IPS DF 6.9 (cell line): ENCODE data around the gene MTERF2.
"Not testable (repeated sequence)": the region's sequence is repeated elsewhere in the genome, so short reads cannot be mapped to it uniquely, and the experiment has no call there.

ENCODE experiments used
- DNase-seq: peaks from one replicate; pipeline ENCODE4 v3.0.0-alpha.2; 2013; ENCODE audit warnings: low read depth, low spot score
- H3K27ac ChIP-seq: one replicate; pipeline ENCODE4 v1.5.1; 2013; ENCODE audit warnings: low read length, control low read depth
- H3K27me3 ChIP-seq: 2 replicates; pipeline ENCODE4 v1.6.1; 2013; ENCODE audit warnings: mild to moderate bottlenecking, low read length; ENCODE audit not compliant: control insufficient read depth, insufficient read depth
- H3K36me3 ChIP-seq: 2 replicates; pipeline ENCODE4 v1.6.1; 2013; ENCODE audit warnings: low read length; ENCODE audit not compliant: control insufficient read depth, insufficient read depth
- H3K4me1 ChIP-seq: 2 replicates; pipeline ENCODE4 v1.6.1; 2013; ENCODE audit warnings: low read length; ENCODE audit not compliant: control insufficient read depth, insufficient read depth
- H3K4me3 ChIP-seq: 2 replicates; pipeline ENCODE4 v1.5.1; 2013; ENCODE audit warnings: mild to moderate bottlenecking, low read length
- H3K9me3 ChIP-seq: 2 replicates; pipeline ENCODE4 v1.6.1; 2013; ENCODE audit warnings: low read length, inconsistent platforms; ENCODE audit not compliant: control insufficient read depth, insufficient read depth
- WGBS: extraction: QIAGEN DNeasy Blood & Tissue Kit; methylation state at CpG from one replicate; pipeline ENCODE4 v1.1.7; 2013; ENCODE audit warnings: mixed read lengths, missing lambda C conversion rate; ENCODE audit not compliant: insufficient read length, insufficient coverage; 5-methylcytosine and 5-hydroxymethylcytosine counted together

Gene MTERF2, protein sequence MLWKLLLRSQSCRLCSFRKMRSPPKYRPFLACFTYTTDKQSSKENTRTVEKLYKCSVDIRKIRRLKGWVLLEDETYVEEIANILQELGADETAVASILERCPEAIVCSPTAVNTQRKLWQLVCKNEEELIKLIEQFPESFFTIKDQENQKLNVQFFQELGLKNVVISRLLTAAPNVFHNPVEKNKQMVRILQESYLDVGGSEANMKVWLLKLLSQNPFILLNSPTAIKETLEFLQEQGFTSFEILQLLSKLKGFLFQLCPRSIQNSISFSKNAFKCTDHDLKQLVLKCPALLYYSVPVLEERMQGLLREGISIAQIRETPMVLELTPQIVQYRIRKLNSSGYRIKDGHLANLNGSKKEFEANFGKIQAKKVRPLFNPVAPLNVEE

DNA sequence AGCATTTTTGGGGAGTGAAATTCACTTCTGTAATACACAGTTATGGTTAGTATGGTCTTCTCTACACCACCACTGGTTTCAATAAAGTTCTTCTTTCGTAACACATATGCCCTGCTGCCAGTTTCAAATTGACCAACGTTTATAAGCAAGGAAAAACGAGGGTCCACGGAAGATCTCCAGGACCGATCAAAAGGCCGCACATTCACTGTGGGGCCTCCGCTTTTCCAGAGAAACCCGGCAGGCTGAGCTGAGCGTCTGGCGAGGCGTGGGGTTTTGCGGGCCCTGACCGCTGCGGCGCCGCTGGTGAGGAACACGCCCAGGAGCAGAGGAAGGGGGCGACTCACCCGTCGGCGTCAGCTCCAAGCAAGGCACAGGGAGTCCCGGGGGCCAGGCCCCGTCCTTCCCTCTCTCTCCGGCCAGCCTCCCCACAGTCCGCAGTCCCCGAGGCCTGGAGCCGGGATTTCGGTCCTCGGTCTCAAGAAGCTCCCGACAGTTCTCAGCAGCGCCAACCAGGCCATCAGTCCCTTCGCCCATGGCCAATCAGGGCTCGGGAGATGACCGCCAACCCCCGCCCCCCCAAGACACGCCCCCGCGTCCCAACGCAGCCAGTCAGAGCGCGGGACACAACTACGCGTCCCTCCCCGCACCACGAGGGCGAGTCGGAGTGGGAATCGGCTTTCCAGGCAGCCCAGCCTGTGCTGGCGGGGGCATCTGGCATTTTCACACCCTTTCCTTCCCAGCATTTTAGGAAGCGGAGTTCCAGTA, at the start of gene MTERF2:
Gene MTERF2, minus strand, starts transcription at position 522 of the 765 bp plus-strand sequence. CDS start 8,432 bp downstream, outside the sequence.
- no peaks in the 10 kb centered on the region for H3K27me3 ChIP-seq
- no peaks in the 10 kb centered on the region for H3K36me3 ChIP-seq
- no CpG with 5 or more reads among the region's 50 CpGs for WGBS
- no peak within 1 kb of the TSS for H3K27ac ChIP-seq
- peaks cover 3% of the 10 kb centered on the region; the same call in 1 of the 2 replicates for H3K4me1 ChIP-seq
- H3K9me3 ChIP-seq = no peaks in the 10 kb centered on the region
- DNase-seq = peak; percentile 72
- peak within 1 kb of the TSS; percentile 75 for H3K4me3 ChIP-seq

DNA sequence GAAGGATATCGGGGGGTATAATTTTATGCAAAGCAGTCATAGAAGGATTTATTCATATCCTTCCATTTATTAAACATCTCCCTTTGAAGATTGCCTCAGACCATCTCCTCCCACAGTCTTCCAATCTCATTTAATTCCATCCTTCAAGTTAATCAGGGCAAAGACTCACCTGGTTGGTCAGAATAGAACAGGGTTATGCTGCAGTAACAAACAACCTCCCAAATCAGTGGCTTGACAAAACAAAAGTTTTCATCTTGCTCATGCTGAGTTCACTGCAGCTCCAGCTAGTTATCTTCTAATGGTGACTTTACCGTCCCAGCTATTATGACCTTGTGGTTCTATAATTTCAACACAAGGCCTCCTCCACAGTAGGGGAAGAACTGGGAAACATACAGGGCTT, 48.8 kb upstream of the MTERF2 start:
- H3K36me3 ChIP-seq = no peaks in the 10 kb centered on the region
- no CpG with 5 or more reads among the region's 2 CpGs for WGBS
- H3K4me1 ChIP-seq = no peaks in the 10 kb centered on the region
- no peak overlapping the region for H3K27ac ChIP-seq
- H3K27me3 ChIP-seq = no peaks in the 10 kb centered on the region
- no peaks in the 10 kb centered on the region for H3K9me3 ChIP-seq
- no peak overlapping the region for H3K4me3 ChIP-seq
- DNase-seq = no peak

DNA sequence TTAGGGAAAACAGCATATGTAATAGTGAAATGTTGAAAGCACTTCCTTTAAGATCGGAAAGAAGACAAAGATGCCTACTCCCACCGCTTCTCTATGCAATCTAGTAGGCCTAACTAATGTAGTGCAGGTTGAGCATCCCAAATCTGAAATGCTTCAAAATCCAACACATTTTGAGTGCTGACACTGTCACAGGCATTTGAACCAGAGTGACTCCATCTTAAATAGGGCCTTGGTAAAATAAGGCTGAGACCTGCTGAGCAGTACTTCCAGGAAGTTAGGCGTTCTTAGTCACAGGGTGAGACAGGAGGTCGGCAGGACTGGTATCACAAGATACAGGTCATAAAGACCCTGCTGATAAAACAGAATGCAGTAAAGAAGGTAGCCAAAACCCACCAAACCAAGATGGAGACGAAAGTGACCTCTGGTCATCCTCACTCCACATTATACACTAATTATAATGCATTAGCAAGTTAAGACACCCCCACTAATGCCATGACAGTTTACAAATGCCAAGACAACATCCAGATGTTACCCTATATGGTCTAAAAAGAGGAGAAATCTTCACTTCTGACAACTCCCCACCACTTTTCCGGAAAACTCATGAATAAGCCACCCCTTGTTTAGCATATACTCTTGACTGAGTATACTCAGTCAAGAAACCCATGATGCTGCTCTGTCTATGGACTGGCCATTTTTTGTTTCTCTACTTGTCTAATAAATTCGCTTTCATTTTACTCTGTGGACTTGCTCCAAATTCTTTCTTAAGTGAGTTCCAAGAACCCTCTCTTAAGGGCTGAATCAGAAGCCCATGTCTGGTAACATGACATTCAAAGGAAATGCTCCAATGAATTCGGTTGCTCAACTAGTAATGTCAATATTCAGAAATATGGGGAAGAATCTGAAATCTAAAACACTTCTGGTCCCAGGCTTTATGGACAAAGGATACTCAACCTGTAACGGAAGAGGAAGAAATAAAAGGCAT, 47.1 kb upstream of the MTERF2 start:
- Histone ChIP-seq H3K4me1 (no peaks in the 10 kb centered on the region), H3K27me3 (no peaks in the 10 kb centered on the region), H3K36me3 (no peaks in the 10 kb centered on the region), H3K27ac (no peak overlapping the region), H3K4me3 (no peak overlapping the region), H3K9me3 (no peaks in the 10 kb centered on the region)
- DNase-seq = no peak
- WGBS = no CpG with 5 or more reads among the region's 9 CpGs

DNA sequence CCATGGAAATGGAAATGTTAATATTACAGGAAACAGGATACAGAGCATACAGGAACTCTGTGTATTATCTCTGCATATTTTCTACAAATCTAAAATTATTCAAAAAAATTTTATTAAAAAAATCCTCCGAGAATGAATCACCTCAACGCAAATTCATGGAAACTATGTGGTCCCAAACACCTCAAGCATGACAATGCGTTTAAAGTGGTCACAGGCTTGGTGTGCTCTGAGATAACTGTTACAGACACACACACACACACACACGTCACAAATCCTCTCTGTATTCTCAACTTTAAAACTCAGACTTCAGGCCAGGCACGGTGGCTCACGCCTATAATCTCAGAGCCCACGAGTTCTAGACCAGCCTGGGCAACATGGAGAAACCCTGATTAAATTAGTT, 45.3 kb upstream of the MTERF2 start:
- H3K4me1 ChIP-seq = no peaks in the 10 kb centered on the region
- no peaks in the 10 kb centered on the region for H3K36me3 ChIP-seq
- H3K27me3 ChIP-seq = no peaks in the 10 kb centered on the region
- no CpG with 5 or more reads among the region's 7 CpGs for WGBS
- DNase-seq = no peak
- no peaks in the 10 kb centered on the region for H3K9me3 ChIP-seq
- no peak overlapping the region for H3K4me3 ChIP-seq
- H3K27ac ChIP-seq = no peak overlapping the region

DNA sequence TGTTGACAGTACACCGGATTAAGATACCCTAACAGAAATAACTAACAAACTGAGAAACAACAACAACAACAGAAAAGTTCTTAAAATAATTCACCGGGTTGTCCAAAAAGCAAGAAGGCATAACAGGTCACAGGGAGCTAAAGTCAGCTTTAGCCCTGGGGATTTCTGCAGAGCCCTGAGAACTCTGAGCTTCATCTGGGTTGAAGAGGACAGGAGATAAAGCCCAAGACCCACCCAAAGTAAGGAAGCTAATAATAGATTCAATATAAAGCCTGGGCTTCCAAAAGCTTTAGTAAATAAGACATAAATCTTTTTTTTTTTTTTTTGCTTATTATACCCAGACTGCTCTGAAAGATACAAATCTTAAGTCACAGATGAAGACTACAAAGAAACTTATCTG, 44.1 kb upstream of the MTERF2 start:
- Histone ChIP-seq H3K9me3 (no peaks in the 10 kb centered on the region), H3K36me3 (no peaks in the 10 kb centered on the region), H3K4me3 (no peak overlapping the region), H3K4me1 (no peaks in the 10 kb centered on the region), H3K27ac (no peak overlapping the region), H3K27me3 (no peaks in the 10 kb centered on the region)
- no peak for DNase-seq
- WGBS = no CpG with 5 or more reads among the region's 2 CpGs

DNA sequence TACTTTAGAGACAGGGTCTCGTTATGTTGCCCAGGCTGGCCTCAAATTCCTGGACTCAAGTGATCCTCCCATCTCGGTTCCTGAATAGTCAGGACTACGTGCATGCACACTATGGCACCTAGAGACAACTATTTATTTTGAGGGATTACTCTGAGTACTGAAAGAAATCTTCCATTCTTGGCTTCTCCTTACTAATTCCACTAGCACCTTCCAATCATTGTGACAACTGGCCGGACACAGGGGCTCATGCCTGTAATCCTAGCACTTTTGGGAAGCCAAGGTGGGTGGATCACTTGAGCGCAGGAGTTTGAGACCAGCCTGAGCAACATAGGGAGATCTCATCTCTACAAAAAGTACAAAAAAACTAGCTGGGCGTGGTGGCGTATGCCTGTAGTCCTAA, 42.1 kb upstream of the MTERF2 start:
- Histone ChIP-seq H3K27me3 (no peaks in the 10 kb centered on the region), H3K9me3 (no peaks in the 10 kb centered on the region), H3K4me1 (0 out of 2 replicates have a peak, but pooled peaks cover 2% of the 10 kb centered on the region), H3K36me3 (no peaks in the 10 kb centered on the region), H3K27ac (no peak overlapping the region), H3K4me3 (no peak overlapping the region)
- WGBS = no CpG with 5 or more reads among the region's 7 CpGs
- no peak for DNase-seq

DNA sequence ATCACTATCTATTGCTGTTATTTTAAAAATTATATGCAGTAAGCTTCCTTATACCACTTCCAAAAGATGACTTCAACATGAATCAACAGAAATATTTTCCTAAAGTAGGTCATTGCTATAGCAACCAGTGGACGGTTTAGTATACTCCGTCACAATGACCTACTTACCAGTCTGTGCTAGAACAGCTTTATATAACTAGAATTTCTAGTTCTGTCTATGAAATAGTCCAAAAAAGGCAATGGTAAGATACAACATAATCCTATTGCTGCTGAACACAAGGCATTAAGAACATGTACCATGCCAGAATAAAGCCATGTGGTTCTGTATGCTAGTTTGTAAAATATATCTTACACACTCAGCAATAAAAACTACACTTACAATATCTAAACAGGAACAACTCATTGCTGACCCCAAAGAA, 40.7 kb upstream of the MTERF2 start:
- Histone ChIP-seq H3K27me3 (no peaks in the 10 kb centered on the region), H3K9me3 (no peaks in the 10 kb centered on the region), H3K27ac (no peak overlapping the region), H3K4me3 (no peak overlapping the region), H3K4me1 (0 out of 2 replicates have a peak, but pooled peaks cover 2% of the 10 kb centered on the region), H3K36me3 (no peaks in the 10 kb centered on the region)
- DNase-seq = no peak
- WGBS = no CpG with 5 or more reads among the region's 2 CpGs

DNA sequence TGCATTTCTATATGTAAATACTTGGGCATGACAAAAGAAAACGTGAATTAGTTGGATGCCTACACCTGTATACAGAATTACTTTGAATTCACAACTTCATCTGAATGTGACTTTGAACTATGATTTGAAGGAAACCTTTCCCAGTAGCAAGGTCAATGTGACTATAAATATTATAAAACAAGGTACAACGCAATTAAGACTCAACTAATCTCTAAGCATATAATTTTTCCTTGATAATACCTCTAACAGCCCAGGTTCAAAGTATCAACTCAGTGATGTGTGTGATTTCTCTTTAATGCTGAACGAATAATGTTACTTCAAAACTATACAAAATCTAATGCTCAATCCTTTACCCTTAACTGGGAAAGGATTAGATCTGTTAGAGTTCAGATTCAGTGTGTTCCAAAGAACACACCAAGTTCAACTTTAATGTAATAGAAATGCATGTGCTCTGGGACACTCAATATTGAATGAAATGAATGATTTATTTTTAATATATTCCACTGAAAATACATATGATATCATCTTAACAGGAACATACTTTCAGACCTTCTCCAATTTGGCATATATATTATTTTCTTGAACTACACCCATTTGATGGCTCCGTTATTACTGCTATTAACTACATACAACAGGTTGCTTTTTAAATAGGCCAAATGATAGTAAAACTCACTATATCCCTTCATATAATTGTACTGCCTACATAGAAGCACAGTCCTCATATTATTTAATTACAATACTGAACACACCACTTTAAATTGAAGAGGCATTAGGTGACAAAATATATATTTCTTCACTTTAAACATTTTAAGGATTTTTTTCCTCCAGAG, 40.1 kb upstream of the MTERF2 start:
- H3K4me1 ChIP-seq = 0 out of 2 replicates have a peak, but pooled peaks cover 2% of the 10 kb centered on the region
- H3K27ac ChIP-seq = no peak overlapping the region
- H3K27me3 ChIP-seq = no peaks in the 10 kb centered on the region
- DNase-seq = no peak
- no peak overlapping the region for H3K4me3 ChIP-seq
- no peaks in the 10 kb centered on the region for H3K9me3 ChIP-seq
- no CpG with 5 or more reads among the region's 4 CpGs for WGBS
- H3K36me3 ChIP-seq = no peaks in the 10 kb centered on the region

DNA sequence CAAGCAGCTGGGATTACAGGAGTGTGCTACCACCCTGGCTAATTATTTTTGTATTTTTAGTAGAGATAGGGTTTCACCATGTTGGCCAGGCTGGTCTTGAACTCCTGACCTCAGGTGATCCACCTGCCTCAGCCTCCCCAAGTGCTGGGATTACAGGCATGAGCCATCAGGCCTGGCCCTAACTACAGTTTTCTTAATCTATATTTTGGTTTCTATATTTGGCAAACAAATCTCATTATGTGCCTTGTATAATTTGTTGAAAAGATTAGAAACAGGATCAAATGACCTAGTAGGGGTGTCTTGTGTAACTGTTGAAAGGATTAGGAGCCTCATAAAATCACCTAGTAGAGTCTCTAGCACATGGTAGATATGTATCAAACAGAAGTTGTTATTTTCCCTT, 39.4 kb upstream of the MTERF2 start:
- not testable (repeated sequence) for H3K4me1 ChIP-seq, H3K9me3 ChIP-seq, H3K36me3 ChIP-seq, H3K27ac ChIP-seq, DNase-seq, H3K27me3 ChIP-seq, H3K4me3 ChIP-seq
